ENCODE results near the gene LRRC37A2.
"Not testable (repeated sequence)": the region's sequence is repeated elsewhere in the genome, so short reads cannot be mapped to it uniquely, and the experiment has no call there.

- TF ChIP-seq EZH2 (IDR thresholded peaks at IDR 0.05; ENCODE audit: insufficient read depth, poor library complexity, severe bottlenecking); EZH2phosphoT487 (IDR thresholded peaks at IDR 0.05; ENCODE audit: insufficient read depth, low read depth): not testable (repeated sequence)
Measured at GRCh38 chr17:46603125-46603524, 90.9 kb downstream of the LRRC37A2 start.

All from GM23248 (cell line).